Activated T-cell treated with anti-CD3 and anti-CD28 coated beads, Interleukin-2, amount 50 U/mL, for 1 hour (primary cell): ENCODE data around the gene PRR33.
"Not testable (repeated sequence)": the region's sequence is repeated elsewhere in the genome, so short reads cannot be mapped to it uniquely, and the experiment has no call there.

ENCODE experiments used
- DNase-seq: peaks from one replicate; pipeline ENCODE4 v3.0.0-alpha.2; 2020

PRR33 gene

DNA sequence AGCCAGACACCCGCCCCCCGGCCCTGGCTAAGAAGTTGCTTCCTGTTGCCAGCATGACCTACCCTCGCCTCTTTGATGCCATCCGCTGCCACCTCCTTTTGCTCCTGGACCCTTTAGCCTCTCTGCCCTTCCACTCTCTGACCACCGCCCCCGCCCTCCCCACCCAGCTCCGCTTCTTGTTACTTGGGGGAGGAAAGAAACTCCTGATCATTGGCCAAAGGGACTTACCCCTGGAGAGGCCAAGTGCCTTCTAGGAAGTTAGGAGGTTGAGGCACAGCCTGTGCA is at the start of gene PRR33:
TSS of gene PRR33 (minus strand) at position 65 of the 285 bp plus-strand sequence. CDS start 1,311 bp downstream, outside the sequence.
- no peak for DNase-seq

DNA sequence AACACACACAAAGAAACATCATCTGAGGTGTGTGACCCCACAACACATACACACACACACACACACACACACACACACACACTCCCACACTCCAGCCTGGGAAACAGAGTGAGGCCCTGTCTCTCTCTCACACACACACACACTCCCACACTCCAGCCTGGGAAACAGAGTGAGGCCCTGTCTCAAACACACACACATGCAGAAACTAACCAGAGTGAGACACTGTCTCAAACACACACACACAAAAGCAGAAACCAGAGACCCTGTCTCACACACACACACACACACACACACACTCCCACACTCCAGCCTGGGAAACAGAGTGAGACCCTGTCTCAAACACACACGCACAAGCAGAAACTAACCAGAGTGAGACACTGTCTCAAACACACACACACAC is 48.1 kb upstream of the PRR33 start:
- not testable (repeated sequence) for DNase-seq

DNA sequence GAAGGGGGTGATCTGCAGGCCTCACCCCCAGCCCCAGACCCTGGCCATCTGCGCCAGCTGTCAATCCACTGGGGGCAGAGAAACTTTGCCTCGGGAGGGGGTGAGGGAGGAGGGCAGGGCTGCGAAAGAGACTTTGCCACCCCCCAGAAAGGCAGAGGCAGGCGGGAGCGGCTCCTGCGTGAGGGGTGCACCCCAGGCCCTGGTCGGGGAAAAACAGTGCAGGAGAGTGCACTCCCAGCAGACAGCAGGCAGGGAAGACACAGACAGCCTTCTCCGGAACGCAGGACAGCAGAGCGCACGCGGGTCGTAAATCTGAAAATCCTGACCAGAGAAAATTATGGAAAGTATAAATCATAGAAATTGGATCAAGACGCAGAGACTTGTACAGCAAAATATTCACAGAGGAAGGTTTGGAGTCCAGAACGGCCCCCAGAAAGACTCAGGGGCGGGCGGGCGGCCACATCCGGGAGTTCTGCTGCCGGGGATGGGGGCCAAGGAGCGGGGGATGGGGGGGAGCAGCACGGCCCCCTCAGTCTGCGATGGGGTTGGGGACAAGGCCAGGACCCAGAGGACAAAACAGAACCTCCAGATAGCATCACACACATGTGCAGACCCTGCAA is 47.4 kb upstream of the PRR33 start:
- DNase-seq, result no peak

DNA sequence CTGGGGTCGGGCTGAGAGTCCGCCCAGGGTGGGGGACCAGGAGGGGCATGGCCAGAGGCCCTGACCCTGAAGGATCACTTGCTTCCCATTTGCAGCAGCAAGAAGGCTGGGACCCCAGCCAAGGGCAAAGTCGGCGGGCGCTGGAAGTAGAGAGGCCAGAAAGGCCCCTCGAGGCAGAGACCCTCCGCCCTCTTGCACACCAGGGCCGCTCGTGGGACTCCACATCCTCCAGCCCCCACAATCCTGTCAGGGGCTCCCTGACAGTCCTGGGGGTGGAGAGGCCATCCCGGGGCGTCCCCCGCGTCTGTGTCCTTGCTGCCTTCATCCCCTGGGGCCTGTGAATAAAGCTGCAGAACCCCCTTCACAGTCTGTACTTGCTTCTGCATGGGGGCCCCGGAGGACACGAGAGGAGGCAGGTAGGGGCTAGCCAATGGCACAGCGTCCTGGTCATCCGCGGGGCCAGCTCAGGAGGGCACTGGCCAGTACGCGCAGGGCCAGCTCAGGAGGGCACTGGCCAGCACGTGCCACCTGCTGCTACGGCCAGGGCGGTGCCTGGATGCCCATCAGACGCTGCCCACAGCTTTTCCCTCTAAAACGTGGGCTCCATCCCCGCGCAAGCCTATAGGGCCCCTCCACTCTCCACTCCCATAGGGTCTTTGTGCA is 46.8 kb upstream of the PRR33 start:
- no peak for DNase-seq

DNA sequence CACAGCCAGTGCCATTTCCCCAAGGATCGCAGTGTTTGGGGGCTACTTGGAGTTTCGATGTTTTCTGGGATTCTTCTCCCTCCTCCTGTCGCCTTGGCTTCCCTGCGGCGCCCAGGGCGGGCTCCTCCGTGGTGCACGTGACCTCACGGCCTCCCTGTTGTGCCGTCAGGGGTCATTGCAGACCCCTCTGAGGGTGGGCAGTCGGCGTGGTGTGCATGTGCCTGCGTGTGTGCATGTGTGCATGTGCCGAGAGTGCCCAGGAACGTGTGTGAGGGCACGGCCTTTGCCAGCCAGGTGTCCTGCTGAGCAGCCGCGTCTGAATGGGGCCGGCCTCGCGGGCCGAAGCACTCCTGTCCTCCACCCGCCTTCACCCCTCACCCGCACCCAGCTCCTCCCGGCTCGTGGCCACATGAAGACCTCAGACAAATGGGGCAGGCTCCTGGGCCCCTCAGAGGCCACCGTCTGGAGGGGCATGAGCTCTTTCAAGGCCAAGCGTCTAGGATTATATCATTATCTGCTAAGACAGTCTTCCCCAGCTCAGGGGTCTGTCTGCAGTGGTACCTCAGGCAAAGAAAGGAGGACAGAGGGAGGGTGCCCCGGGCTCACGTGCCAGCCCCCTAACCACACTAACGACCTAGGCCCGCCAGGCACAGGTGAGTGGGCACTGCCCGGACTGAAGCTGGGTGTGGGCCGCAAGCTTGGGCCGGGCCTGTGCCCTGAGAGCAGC is 46.1 kb upstream of the PRR33 start:
- DNase-seq, result no peak

DNA sequence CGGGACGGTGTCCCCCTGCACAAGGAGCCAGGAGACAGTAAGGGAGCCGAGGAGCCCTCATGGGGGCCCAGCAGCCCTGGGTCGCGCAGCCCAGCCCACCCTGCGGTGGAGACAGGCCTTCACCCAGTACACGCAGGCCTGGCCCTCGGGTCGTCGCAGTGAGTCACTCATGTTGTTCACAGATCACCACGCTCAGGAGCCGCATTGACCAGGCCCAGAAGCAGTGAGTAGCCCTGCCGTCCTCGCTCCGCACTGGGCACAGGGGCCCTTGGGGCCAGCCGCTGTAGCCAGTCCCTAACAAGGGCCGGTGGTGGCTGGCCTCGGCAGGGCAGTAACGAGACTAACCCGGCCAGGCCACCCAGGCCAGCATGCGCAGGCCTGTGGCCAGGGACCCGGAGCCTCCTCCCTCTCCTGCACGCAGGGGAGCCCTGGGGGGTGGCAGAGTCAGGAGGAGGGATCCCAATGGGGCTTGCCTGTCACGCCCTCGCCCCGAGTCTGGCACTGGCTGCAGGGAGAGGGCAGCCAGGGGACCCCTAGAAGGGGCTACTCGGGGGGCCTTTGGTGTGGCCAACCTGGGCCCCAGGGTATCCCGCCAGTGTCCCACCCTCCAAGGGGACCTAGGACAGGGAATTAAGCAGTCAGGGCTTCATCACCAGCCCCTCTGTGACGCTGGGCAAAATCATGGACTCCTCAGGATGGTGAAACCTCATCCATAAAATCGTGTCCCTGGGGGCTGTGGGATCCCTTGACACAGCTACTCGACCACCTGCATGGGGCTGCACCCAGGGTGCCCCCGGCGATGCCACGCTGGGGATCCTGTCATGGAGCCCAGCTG is 45.3 kb upstream of the PRR33 start:
- DNase-seq, result no peak

DNA sequence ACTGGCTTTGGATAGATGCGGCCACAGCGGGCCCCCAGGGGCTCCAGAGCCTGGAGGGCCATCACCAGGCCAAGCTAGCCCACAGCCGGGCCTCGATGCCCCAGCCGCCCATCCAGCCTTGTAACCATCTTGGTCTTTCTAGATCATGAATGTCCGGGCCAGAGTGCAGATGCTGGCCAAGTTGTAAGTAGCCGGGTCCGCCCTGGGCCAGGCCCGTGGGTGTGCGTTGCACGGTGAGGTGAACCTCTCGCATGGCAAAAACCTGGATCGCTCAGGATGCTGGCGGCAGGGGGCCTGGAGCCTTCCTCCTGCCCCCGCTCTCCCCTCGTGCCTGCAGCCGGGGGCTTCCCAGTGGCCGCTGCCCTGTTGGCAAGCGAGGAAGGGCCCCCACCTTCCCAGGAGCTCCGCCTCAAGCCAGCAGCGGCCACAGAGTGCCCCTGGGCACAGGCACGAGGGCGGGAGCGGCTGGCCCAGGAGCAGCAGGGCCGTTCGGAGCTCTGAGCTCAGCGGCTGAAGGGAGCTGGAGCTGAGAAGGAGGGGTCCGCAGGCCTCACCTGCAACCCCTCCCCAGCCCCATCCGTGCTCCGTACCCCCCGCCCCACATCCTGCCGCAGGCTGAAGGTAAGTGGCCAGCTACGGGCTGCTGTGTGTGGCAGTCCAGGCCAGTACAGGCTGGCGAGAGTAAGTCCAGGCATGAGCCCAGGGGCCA is 44.5 kb upstream of the PRR33 start:
- no peak for DNase-seq

DNA sequence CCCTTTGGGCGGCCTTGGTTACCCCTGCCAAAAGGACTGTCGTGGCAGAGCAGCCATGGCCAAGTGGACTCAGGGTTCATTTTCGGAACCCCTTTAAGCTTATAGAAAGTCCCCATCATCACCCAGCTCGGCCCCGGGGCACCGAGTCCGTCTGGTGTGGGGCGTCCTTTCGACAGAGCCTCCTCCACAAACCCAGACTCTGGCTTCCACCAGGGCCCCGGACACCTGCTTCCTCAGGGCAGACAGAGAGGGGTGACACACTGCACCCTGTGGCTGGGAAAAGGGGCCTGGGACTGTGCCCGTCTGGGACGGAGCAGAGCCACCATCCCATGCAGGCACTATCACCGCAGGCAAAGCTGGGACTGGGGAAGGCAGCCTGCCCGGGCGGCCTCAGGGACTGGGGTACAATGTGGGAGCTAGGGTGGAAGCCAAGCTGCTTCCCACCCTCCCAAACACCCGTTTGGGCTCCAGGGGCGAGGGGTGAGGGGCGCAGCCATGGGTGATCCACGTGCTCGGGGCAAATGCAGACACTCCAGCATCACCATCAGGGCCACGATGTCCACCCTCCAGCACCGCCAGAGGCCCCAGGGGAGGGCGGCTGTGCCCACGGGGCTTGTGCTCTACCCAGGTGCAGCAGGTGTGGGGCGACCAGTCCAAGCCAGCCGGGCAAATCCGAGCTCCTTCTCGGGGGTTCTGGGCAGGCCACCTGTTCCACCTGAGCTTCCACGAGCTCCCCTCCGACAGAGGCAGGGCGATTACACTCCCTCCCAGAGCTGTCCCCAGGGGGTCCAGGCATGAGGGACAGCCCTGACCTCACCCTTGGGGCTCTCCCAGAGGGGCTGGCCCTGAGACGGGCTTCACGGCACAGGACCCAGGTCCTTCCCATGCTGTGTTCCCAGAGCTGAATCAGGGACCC is 43.7 kb upstream of the PRR33 start:
- DNase-seq, result no peak

DNA sequence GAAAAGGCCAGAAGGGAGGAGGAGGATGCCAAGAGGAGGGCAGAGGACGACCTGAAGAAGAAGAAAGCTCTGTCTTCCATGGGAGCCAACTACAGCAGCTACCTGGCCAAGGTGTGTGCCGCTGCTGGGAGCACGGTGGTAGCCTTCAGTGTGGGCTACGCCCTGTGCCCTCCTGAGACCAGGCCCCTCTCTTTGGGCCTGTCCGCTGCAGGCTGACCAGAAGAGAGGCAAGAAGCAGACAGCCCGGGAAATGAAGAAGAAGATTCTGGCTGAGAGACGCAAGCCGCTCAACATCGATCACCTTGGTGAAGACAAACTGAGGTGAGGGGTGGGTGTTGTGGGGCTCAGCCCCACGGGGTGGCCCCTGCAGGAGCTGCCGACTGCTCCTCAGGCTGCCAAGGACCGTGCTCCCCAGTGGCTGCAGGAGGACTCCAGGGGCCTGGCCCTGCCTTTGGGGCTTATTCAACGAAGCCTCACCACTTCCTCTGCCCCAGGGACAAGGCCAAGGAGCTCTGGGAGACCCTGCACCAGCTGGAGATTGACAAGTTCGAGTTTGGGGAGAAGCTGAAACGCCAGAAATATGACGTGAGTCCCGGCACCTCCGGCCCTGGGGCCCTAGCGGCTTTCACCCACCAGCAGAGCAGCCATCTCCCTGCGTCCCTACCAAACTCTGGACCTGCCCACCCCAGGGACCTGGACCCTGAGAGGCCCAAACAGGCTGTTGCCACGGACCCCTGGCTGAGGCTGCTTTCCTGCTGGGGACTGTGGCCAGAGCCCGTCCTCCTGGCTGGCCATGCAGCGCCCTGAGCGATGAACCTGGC is 42.9 kb upstream of the PRR33 start:
- DNase-seq, result no peak

DNA sequence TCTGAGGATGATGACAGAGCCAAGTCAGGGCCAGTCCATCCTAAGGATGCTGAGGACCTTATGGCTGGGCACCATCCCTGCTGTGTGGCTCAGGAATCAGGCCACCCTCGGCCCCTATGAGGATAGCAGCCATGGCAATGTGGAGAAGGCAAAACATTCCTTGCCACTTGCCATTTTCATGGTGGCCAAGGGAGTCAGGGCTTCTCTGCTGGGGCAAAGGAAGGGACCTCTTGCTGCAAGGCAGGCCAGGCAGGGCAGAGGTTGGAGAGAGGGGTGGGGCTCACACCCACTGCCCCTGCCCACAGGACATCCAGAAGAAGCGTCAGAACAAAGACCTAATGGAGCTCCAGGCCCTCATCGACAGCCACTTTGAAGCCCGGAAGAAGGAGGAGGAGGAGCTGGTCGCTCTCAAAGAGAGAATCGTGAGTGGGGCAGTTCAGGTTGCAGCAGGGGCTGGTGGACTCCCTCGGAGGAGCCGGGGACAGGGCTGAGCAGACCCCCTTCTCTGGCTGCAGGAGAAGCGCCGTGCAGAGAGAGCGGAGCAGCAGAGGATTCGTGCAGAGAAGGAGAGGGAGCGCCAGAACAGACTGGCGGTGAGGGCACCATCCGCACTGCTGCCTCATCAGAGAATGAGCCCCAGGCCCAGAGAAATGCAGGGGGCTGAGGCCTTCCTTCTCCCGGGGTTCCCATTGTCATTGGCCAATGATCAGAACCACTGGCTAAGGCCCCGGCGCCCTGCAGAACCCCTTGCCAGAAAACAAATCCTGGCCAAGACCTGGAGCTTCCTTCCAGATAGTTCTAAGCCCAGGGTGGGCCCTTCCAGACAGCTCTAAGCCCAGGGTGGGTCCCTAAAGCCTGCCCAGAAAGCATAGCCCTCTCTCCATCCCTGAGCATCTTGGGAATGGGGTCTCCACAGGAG is 42.0 kb upstream of the PRR33 start:
- DNase-seq, result no peak

DNA sequence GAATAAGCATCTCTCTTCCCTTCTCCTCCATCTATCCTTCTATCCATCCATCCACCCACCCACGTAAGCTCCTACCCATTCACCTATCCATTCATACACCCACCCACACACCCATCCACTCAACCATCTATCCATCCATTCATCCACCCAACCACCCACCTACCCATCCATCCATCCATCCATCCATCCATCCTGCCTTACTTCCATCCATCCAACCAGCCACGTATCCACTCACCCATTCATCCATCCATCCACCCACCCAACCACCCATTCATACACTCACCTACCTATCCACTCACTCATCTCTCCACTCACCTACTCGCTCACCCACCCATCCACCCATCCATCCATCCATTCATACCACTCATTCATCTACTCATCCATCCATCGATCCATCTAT is 41.0 kb upstream of the PRR33 start:
- DNase-seq, result no peak

DNA sequence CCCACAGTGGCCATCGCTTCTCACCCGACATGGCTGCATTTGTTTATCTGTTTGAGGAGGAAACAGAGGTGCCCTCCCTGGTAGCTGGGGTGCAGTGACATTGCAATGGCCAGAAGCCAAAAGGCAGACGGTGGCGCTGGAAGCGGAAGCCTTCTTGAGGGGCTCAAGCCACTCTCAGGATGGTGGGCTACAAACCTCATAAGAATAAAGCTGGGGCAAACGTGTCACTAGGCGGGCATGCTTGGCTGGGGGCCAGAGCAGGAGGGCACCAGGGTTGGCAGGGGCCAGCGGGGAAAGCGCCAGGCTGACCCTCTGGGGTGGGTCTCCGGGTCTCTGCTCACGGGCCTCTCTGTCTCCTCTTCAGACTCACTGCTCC is 40.4 kb upstream of the PRR33 start:
- no peak for DNase-seq

DNA sequence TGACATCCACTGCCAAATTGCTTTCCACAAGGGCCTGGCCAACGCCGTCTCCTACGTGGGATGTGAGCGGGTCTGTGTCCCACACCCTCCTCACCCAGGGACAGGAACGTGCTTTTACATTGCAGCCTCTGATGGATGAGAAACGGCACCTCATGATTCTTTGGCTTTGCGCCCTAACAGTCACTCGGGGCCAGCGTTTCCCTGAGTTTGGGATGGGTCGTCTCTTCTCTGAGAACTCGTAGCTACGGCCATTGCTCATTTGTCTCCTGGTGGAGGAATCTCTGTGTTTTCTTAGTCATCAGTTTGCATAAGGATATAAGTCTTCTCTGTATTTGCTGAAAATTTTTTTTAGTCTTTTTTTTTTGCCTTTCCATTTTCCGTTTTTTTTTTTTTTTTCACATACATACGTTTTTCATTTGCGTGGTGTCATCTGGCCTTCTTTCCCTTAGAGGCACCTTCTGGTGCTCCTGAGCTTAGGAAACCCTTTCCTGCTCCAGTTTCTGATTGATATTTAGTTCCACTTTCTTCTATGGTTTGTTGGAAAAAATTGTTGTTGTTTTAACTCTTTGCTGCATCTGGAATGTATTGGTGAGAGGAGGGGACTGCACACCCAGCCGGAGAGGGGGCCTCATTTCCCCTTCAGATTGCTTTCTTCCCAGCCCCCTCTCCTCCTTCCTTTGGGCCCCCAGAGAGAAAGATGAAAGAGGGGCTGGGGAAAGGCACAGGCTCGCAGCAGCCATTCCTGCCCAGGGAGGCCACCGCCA is 39.8 kb upstream of the PRR33 start:
- DNase-seq, result no peak

DNA sequence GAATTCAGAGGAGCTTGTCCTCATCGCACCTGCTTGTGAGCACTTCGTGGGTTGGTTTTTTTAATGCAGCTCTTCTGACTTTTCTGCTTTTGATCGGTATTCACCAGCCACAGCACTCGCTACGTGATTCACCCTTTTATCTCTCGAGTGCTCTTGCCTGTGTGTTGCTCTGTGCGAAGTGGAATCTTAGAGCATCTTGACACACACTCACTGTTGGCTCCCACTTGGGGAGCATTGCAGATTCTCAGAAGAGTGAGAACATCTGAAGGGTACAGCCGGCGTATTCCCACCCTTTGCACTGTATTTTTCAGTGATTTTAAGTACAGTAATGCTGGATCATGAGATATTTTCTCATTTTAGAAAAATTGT is 38.8 kb upstream of the PRR33 start:
- peak; percentile 11 for DNase-seq

DNA sequence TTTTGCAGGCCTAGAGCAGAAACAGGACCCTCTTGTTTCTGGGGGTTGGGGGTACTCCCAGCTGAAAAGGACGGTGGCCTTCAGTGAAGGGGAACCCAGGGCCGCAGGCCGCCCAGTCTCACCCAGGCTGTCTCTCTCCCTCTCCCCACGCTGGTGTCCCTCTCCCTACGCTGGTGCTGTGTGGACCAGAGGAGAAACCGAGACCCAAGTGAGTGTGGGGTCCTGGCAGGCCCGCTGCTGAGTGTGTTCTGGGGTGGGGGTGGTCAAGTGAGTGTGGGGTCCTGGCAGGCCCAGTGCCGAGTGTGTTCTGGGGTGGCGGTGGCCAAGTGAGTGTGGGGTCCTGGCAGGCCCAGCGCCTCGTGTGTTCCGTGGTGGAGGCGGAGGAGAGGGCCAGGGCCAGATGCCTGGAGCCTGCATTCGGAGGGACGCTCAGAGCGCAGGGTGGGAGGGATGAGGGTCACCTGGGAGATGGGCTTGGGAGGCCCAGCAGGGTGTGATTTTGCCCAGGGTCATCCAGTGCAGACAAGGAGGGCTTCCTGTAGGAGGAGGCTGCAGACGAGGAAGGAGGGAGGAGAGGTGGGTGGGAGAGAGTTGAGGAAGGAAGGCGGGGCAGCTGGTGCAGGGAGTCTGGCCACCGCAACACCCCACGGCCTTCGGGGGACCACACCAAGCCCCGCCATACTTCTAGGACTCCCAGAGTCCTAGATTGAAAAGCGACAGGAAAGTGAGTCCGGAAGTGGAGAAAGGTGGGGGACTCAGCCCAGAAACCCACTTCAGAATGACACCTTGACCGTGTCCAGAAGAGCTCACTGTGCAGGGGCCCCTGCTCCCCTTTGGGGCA is 38.1 kb upstream of the PRR33 start:
- no peak for DNase-seq

DNA sequence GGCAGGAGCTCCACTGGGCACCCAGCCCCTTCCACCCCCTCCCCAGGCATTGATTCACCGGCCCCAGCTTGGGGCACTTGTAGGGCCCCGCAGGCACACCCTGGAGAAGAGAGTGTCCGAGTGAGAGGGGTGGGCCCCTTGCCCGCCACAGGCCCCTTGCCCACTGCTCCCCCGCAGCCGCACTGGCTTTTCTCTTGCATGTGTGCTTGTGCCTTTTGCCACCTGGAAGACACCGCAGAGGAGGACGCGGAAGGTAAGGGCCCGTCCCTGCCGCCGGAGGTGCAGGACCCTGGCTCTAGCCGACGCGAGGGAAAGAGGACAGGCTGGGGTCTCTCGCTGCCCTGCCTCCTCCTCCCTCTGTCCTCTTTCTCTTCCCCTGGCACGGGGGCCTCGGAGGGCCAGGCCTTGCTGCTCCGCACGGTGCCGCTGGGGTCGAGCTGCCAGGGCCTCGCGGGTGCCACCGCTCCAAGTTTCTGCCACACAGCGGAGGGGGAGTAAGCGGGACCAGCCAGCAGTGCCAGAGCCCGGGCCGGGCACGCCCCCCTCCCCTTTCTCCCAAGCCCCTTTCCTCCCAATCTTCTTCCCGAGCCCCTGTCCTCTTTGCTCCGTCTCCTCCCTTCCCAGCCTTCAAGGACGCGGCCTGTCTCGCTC is 37.3 kb upstream of the PRR33 start:
- no peak for DNase-seq

DNA sequence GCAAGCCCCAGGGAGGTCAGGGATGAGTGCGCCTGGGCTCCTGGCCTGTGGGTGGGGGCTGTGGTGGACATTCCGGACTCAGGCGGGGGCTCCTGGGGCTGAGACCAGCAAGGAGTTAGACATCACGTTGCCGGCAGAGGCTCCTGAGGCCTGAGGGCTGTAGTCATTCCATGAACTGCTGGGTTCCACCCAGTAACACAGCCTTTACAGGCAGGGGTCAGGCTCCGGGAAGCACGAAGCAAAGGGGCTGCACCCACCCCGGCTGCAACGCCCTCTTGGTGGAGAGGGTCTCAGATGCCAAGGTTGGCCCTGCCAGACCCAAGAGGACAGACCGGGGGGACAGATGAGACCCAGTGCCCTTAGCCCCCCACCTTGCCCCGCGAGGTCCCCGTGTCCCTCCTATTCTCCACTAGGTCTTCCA is 36.8 kb upstream of the PRR33 start:
- peak; percentile 12 for DNase-seq
